Neural cell (in vitro differentiated cells): Measurements from ENCODE around the gene SLC24A3. TPM values are rescaled to one million over a fixed set of nuclear protein-coding genes. Genes with fewer than 3 reads are reported as not detected.

Experiments used
- H2AFZ ChIP-seq: fragments of 200-600, 300-800 bp; sonication (generic), shearing (Covaris generic); 2 replicates; pipeline ENCODE4 v1.6.0; 2014; ENCODE audit warnings: low read depth, mild to moderate bottlenecking, antibody characterized with exemption, low read length, moderate library complexity
- H3F3A ChIP-seq: fragments of 200-600 bp; shearing (Covaris generic); 2 replicates; pipeline ENCODE4 v1.6.1; 2016; ENCODE audit warnings: mild to moderate bottlenecking, moderate library complexity, mixed read lengths, antibody characterized with exemption, low read length; ENCODE audit not compliant: insufficient read depth, poor library complexity, severe bottlenecking
- H3K27ac ChIP-seq: fragments of 200-600, 300-800 bp; sonication (generic), shearing (Covaris generic); 2 replicates; pipeline ENCODE4 v1.5.1; 2014; ENCODE audit warnings: mild to moderate bottlenecking, low read length, moderate library complexity
- H3K27me3 ChIP-seq: fragments of 300-800, 200-600 bp; sonication (generic), shearing (Covaris generic); 2 replicates; pipeline ENCODE4 v1.6.0; 2014; ENCODE audit warnings: mild to moderate bottlenecking, low read depth, low read length, moderate library complexity; ENCODE audit not compliant: insufficient read depth
- H3K36me3 ChIP-seq: fragments of 300-800, 200-600 bp; sonication (generic), shearing (Covaris generic); 2 replicates; pipeline ENCODE4 v1.5.1; 2014; ENCODE audit warnings: mild to moderate bottlenecking, antibody characterized with exemption, low read length, moderate library complexity; ENCODE audit not compliant: insufficient read depth
- H3K4me2 ChIP-seq: fragments of 300-800, 200-600 bp; sonication (generic), shearing (Covaris generic); 2 replicates; pipeline ENCODE4 v1.6.0; 2014; ENCODE audit warnings: mild to moderate bottlenecking, low read length
- H3K4me3 ChIP-seq: fragments of 300-800, 200-600 bp; sonication (generic), shearing (Covaris generic); 2 replicates; pipeline ENCODE4 v1.5.1; 2014; ENCODE audit warnings: mild to moderate bottlenecking, low read length, moderate library complexity
- H3K79me2 ChIP-seq: fragments of 200-600 bp; shearing (Covaris generic); replicated peaks from 2 replicates; pipeline ENCODE4 v1.6.0; 2014; ENCODE audit warnings: mild to moderate bottlenecking, low read length, moderate library complexity; ENCODE audit not compliant: insufficient read depth
- H3K9ac ChIP-seq: fragments of 300-800, 200-600 bp; sonication (generic), shearing (Covaris generic); 2 replicates; pipeline ENCODE4 v1.6.1; 2016; ENCODE audit warnings: mild to moderate bottlenecking, low read length, mixed read lengths
- H3K9me2 ChIP-seq: fragments of 200-600 bp; shearing (Covaris generic); 2 replicates; pipeline ENCODE4 v1.6.1; 2016; ENCODE audit warnings: mild to moderate bottlenecking, low read length, mixed read lengths; ENCODE audit not compliant: insufficient read depth
- H3K9me3 ChIP-seq: fragments of 200-600, 300-800 bp; sonication (generic), shearing (Covaris generic); 2 replicates; pipeline ENCODE4 v1.6.1; 2016; ENCODE audit warnings: mild to moderate bottlenecking, mixed run types, low read length, moderate library complexity, mixed read lengths
- H4K20me1 ChIP-seq: fragments of 200-600 bp; shearing (Covaris generic); 2 replicates; pipeline ENCODE4 v1.6.1; 2016; ENCODE audit warnings: mild to moderate bottlenecking, mixed run types; ENCODE audit not compliant: insufficient read depth
- CTCF ChIP-seq: fragments of 450-650 bp; IDR thresholded peaks from 2 replicates; pipeline ENCODE4 v1.5.1; 2014; ENCODE audit warnings: antibody characterized with exemption, mild to moderate bottlenecking, moderate library complexity; ENCODE audit not compliant: poor library complexity, severe bottlenecking
- EP300 ChIP-seq: fragments of 450-650 bp; conservative IDR thresholded peaks from 2 replicates; pipeline ENCODE4 v1.6.1; 2014; ENCODE audit warnings: antibody characterized with exemption, mild to moderate bottlenecking, moderate library complexity; ENCODE audit not compliant: poor library complexity, severe bottlenecking
- EZH2 ChIP-seq: fragments of 200-600, 300-800 bp; shearing (Covaris generic), sonication (generic); IDR thresholded peaks from 2 replicates; pipeline ENCODE4 v1.6.1; 2014; ENCODE audit warnings: antibody characterized with exemption, low read length, borderline replicate concordance, mild to moderate bottlenecking; ENCODE audit not compliant: insufficient read depth, poor library complexity, severe bottlenecking
- MXI1 ChIP-seq: fragments of 450-650 bp; conservative IDR thresholded peaks from 2 replicates; pipeline ENCODE4 v1.6.1; 2014; ENCODE audit warnings: antibody characterized with exemption, mild to moderate bottlenecking; ENCODE audit not compliant: poor library complexity, severe bottlenecking
- POLR2AphosphoS5 ChIP-seq: IDR thresholded peaks from 2 replicates; pipeline ENCODE4 v1.6.1; 2012
- RAD21 ChIP-seq: fragments of 450-650 bp; conservative IDR thresholded peaks from 2 replicates; pipeline ENCODE4 v1.6.1; 2014; ENCODE audit warnings: antibody characterized with exemption, mild to moderate bottlenecking, moderate library complexity
- SMC3 ChIP-seq: fragments of 450-650 bp; conservative IDR thresholded peaks from 2 replicates; pipeline ENCODE4 v1.6.1; 2014; ENCODE audit warnings: antibody characterized with exemption, mild to moderate bottlenecking, moderate library complexity; ENCODE audit not compliant: poor library complexity
- TAF1 ChIP-seq: IDR thresholded peaks from 2 replicates; pipeline ENCODE4 v1.6.1; 2012; ENCODE audit warnings: low read depth
- polyA plus RNA-seq: library from polyadenylated mRNA; depleted of rRNA; stranded (reverse); fragments of >200 nt; gene quantifications from 2 replicates; pipeline ENCODE4 v1.2.3, GENCODE V29; 2014
- TF ChIP-seq, protein P1 (sequence below): IDR thresholded peaks from 2 replicates; pipeline ENCODE4 v1.6.1; 2012; ENCODE audit warnings: borderline replicate concordance

The SLC24A3 gene
- polyA plus RNA-seq, 1 donor from 2014 or later: 6.5 TPM

DNA sequence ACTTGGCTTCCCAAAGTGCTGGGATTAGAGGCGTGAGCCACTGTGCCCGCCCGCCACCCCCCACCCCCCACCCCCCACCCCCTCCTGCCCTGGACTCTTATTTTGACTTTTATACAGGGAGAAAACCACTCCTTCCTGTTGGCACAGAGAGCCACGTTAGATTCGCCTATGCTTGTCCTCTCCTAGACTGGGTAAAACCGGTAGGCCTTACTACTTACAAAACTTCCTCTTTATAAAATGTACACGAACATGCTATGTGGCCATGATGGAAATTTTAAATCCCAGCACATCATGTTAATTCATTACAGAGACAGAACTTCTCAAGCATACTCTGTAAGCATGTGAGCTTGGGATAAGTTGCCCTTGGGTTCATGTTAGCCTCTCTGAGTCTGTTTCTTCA is 124.2 kb downstream of the SLC24A3 start:
- H3K4me2 ChIP-seq: no peak overlapping the region
- no peak for TF ChIP-seq RAD21
- no peak for TF ChIP-seq POLR2AphosphoS5
- TF ChIP-seq TAF1: no peak
- no peak for TF ChIP-seq EP300
- no peak for TF ChIP-seq MXI1
- H3K9ac ChIP-seq: no peak overlapping the region
- H3F3A ChIP-seq: no peaks in the 10 kb centered on the region
- no peaks in the 10 kb centered on the region for H3K27me3 ChIP-seq
- H3K9me2 ChIP-seq: no peaks in the 10 kb centered on the region
- no peaks in the 10 kb centered on the region for H4K20me1 ChIP-seq
- H3K27ac ChIP-seq: no peak overlapping the region
- H3K9me3 ChIP-seq: no peaks in the 10 kb centered on the region
- H3K36me3 ChIP-seq: no peaks in the 10 kb centered on the region
- no peaks in the 10 kb centered on the region for H3K79me2 ChIP-seq
- H2AFZ ChIP-seq: no peak overlapping the region
- H3K4me3 ChIP-seq: no peak overlapping the region

- H3F3A ChIP-seq: no peaks in the 10 kb centered on the region
- no peaks in the 10 kb centered on the region for H4K20me1 ChIP-seq
- no peak overlapping the region for H3K4me2 ChIP-seq
- no peaks in the 10 kb centered on the region for H3K79me2 ChIP-seq
- no peaks in the 10 kb centered on the region for H3K27me3 ChIP-seq
- no peaks in the 10 kb centered on the region for H3K9me2 ChIP-seq
- no peaks in the 10 kb centered on the region for H3K36me3 ChIP-seq
- H3K4me3 ChIP-seq: no peak overlapping the region
- H3K27ac ChIP-seq: no peak overlapping the region
- no peak overlapping the region for H2AFZ ChIP-seq
- H3K9ac ChIP-seq: no peak overlapping the region
- TF ChIP-seq SMC3: no peak
- TF ChIP-seq CTCF: no peak
- TF ChIP-seq EZH2: no peak
- no peak for TF ChIP-seq POLR2AphosphoS5
- no peak for TF ChIP-seq EP300
- TF ChIP-seq TAF1: no peak
- no peak for TF ChIP-seq RAD21
- no peak for TF ChIP-seq MXI1
- TF ChIP-seq, protein P1, sequence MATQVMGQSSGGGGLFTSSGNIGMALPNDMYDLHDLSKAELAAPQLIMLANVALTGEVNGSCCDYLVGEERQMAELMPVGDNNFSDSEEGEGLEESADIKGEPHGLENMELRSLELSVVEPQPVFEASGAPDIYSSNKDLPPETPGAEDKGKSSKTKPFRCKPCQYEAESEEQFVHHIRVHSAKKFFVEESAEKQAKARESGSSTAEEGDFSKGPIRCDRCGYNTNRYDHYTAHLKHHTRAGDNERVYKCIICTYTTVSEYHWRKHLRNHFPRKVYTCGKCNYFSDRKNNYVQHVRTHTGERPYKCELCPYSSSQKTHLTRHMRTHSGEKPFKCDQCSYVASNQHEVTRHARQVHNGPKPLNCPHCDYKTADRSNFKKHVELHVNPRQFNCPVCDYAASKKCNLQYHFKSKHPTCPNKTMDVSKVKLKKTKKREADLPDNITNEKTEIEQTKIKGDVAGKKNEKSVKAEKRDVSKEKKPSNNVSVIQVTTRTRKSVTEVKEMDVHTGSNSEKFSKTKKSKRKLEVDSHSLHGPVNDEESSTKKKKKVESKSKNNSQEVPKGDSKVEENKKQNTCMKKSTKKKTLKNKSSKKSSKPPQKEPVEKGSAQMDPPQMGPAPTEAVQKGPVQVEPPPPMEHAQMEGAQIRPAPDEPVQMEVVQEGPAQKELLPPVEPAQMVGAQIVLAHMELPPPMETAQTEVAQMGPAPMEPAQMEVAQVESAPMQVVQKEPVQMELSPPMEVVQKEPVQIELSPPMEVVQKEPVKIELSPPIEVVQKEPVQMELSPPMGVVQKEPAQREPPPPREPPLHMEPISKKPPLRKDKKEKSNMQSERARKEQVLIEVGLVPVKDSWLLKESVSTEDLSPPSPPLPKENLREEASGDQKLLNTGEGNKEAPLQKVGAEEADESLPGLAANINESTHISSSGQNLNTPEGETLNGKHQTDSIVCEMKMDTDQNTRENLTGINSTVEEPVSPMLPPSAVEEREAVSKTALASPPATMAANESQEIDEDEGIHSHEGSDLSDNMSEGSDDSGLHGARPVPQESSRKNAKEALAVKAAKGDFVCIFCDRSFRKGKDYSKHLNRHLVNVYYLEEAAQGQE: no peak
- no peaks in the 10 kb centered on the region for H3K9me3 ChIP-seq
Measured at GRCh38 chr20:19338380-19338779, 125.9 kb downstream of the SLC24A3 start.

DNA sequence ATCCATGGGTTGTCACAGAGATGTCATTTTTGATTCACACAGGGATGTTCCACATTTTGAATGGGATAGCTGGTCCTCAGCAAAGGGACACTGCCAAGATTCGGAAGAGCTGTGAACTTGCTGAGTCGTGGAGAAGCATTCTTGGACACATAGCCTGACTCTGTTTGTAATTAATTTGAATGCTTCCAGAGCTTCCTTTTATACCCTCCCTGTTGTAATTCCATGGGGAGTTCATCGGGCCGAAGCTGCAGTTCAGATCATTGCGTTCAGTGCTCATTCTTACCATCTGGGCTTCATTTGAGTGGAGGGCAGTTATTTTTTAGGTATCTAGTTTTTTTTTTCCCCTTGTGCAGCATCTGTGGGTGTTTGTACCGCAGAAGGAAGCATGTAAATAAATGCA is 126.5 kb downstream of the SLC24A3 start:
- no peak overlapping the region for H3K4me3 ChIP-seq
- no peaks in the 10 kb centered on the region for H3K36me3 ChIP-seq
- H4K20me1 ChIP-seq: no peaks in the 10 kb centered on the region
- H3K4me2 ChIP-seq: no peak overlapping the region
- no peak overlapping the region for H3K27ac ChIP-seq
- no peaks in the 10 kb centered on the region for H3K27me3 ChIP-seq
- no peaks in the 10 kb centered on the region for H3K9me3 ChIP-seq
- no peaks in the 10 kb centered on the region for H3K79me2 ChIP-seq
- no peak for TF ChIP-seq POLR2AphosphoS5
- TF ChIP-seq EP300: no peak
- TF ChIP-seq MXI1: no peak
- TF ChIP-seq SMC3: no peak
- no peak for TF ChIP-seq RAD21
- no peaks in the 10 kb centered on the region for H3K9me2 ChIP-seq
- no peaks in the 10 kb centered on the region for H3F3A ChIP-seq
- H2AFZ ChIP-seq: no peak overlapping the region
- no peak overlapping the region for H3K9ac ChIP-seq
